Frontal cortex (tissue), 4 donors: Measurements from ENCODE around the gene CTTN. TPM values are rescaled to one million over a fixed set of nuclear protein-coding genes. Genes with fewer than 3 reads are reported as not detected.
A peak's percentile ranks its signal among the peaks of the same experiment; 100 is the strongest.

ENCODE experiments used
- DNase-seq, 2 donors: peaks; one replicate each; pipeline ENCODE4 v3.0.0; 2012; ENCODE audit warnings: low spot score in 2 of 2
- FAIRE-seq: peaks from 2 replicates; lab custom pipeline; 2012; peaks lifted over from hg19 to GRCh38; lab: Jason Lieb, UNC
- total RNA-seq: library from RNA; depleted of rRNA; stranded (reverse); fragments of >200 nt; gene quantifications from one replicate; pipeline ENCODE4 v1.2.3, GENCODE V29; 2014
- donor health status: control.
- donor health status: control.
- donor health status: control.

The CTTN gene
- 91.7 TPM for total RNA-seq

GRCh38 chr11:70397983-70398833, at the start of gene CTTN:
Gene CTTN (plus strand): TSS chr11:70398529. CDS start chr11:70407298, 8,769 bp downstream.
- no peak for FAIRE-seq
- DNase-seq = peak; percentile 95 to 96

GRCh38 chr11:70348608-70349007, 49.7 kb upstream of the CTTN start:
- DNase-seq = no peak
- no peak for FAIRE-seq

- no peak for FAIRE-seq
- DNase-seq = no peak
These were observed 46.7 kb upstream of the CTTN start for GRCh38 chr11:70351646-70352045.

GRCh38 chr11:70352100-70352499, 46.2 kb upstream of the CTTN start:
- DNase-seq = no peak
- no peak for FAIRE-seq

GRCh38 chr11:70352601-70353000, 45.7 kb upstream of the CTTN start:
- FAIRE-seq (no peak), DNase-seq (no peak)

- no peak for FAIRE-seq
- DNase-seq = no peak
These were observed 45.0 kb upstream of the CTTN start for GRCh38 chr11:70353329-70353728.

- no peak for DNase-seq
These were observed 44.3 kb upstream of the CTTN start for GRCh38 chr11:70353900-70354568.

GRCh38 chr11:70354629-70355028, 43.7 kb upstream of the CTTN start:
- DNase-seq = no peak
- no peak for FAIRE-seq

More at GRCh38 chr11:70353900-70354568, 44.3 kb upstream of the CTTN start:
- FAIRE-seq = no peak

GRCh38 chr11:70358753-70359152, 39.6 kb upstream of the CTTN start:
- DNase-seq = no peak
- no peak for FAIRE-seq

- FAIRE-seq (no peak), DNase-seq (no peak)
These were observed 38.7 kb upstream of the CTTN start for GRCh38 chr11:70359451-70360205.

- DNase-seq = no peak
- FAIRE-seq = no peak
These were observed 38.1 kb upstream of the CTTN start for GRCh38 chr11:70360211-70360610.

- FAIRE-seq (no peak), DNase-seq (no peak)
These were observed 34.2 kb upstream of the CTTN start for GRCh38 chr11:70364178-70364577.

- DNase-seq = no peak
- no peak for FAIRE-seq
These were observed 33.4 kb upstream of the CTTN start for GRCh38 chr11:70364745-70365543.

- FAIRE-seq = no peak
- no peak for DNase-seq
These were observed 32.8 kb upstream of the CTTN start for GRCh38 chr11:70365544-70365927.

GRCh38 chr11:70367071-70367470, 31.3 kb upstream of the CTTN start:
- no peak for DNase-seq
- FAIRE-seq = no peak

- no peak for DNase-seq
- no peak for FAIRE-seq
These were observed 29.4 kb upstream of the CTTN start for GRCh38 chr11:70368961-70369360.

- FAIRE-seq (no peak), DNase-seq (no peak)
These were observed 27.1 kb upstream of the CTTN start for GRCh38 chr11:70371241-70371640.

- no peak for FAIRE-seq
- DNase-seq = no peak
These were observed 26.3 kb upstream of the CTTN start for GRCh38 chr11:70372076-70372475.

GRCh38 chr11:70376621-70377020, 21.7 kb upstream of the CTTN start:
- DNase-seq = no peak
- no peak for FAIRE-seq

GRCh38 chr11:70377645-70378044, 20.7 kb upstream of the CTTN start:
- FAIRE-seq (no peak), DNase-seq (no peak)
